ENCODE data around the gene RASL10A. TPM values are rescaled to one million over a fixed set of nuclear protein-coding genes. Genes with fewer than 3 reads are reported as not detected.

Gene RASL10A
- total RNA-seq, 2 experiments from 2014 or later = 2.7 to 23.7 TPM

- BruUV-seq (replicated peaks) = no TSS peak
- H3K9me3 ChIP-seq (ENCODE audit: low read length) = no peaks in the 10 kb centered on the region
- no peaks in the 10 kb centered on the region for H3K9me2 ChIP-seq (ENCODE audit: insufficient read depth, low read length)
- no peaks in the 10 kb centered on the region for H4K20me1 ChIP-seq (ENCODE audit: insufficient read depth, low read length)
- DNase-seq (ENCODE audit: low spot score) = no peak
- no peak overlapping the region for H2AFZ ChIP-seq (ENCODE audit: low read length)
- peaks cover 8% of the 10 kb centered on the region for H3K4me1 ChIP-seq (ENCODE audit: insufficient read depth, low read length, poor library complexity, severe bottlenecking)
- CTCF ChIA-PET (ENCODE audit: unreplicated experiment) = no interaction called here
- H3K4me3 ChIP-seq (ENCODE audit: low read depth, low read length, poor library complexity, severe bottlenecking) = no peak overlapping the region
- H3K27ac ChIP-seq (ENCODE audit: low read depth, low read length, poor library complexity, severe bottlenecking) = no peak overlapping the region
- POLR2A ChIA-PET = no interaction called here
- H3K79me2 ChIP-seq (ENCODE audit: insufficient read depth, low read depth, low read length) = no peaks in the 10 kb centered on the region
- no peak for TF ChIP-seq CTCF (conservative IDR thresholded peaks at IDR 0.05; ENCODE audit: low read length)
- no peak for TF ChIP-seq EZH2phosphoT487 (IDR thresholded peaks at IDR 0.05; ENCODE audit: borderline replicate concordance, low read depth, low read length)
- intact Hi-C loops (cut with micrococcal nuclease; ENCODE audit: unreplicated experiment) = loop anchor here (10.0 kb wide), 1 partner anchor 218 kb away; no protein-coding TSS in a partner anchor
- no peaks in the 10 kb centered on the region for H3K36me3 ChIP-seq (ENCODE audit: insufficient read depth, low read length)
- H3K4me2 ChIP-seq (ENCODE audit: low read length) = no peak overlapping the region
These were observed 8.5 kb downstream of the RASL10A start for GRCh38 chr22:29306835-29307595.

DNA sequence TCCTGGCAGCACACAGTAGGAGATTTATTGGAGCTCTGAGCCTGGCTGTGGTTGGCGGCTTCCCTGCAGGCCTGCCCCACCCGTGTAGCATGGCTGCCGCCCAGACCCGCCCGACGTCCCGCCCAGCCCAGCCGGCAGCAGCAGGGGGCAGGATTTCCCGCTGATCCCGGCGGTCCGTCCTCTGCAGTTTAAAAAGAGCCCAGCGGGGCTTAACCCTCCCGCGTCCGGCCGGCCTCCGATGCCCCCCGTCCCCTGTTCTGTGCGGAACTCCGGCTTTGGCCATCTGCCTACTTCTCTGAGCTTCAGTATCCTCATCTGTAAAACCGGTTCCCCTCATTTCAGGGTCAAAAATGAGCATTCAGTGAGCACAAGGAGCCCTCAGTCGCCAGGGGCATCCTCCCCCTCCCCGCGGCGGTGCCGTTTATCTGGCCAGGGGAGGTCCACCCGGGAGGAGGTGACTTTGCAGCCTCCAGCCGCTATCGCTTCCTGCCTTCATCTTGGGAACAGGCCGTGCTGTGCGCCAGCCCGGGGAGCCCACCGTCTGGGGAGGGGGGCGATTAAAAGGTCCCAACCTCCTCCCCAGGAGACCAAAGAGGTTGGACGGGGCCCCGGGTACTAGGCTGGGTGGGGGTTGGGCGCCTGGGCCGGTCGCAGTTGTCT is 9.2 kb downstream of the RASL10A start, which contains the start of gene GAS2L1:
Gene GAS2L1 (plus strand): TSS at position 476 of the 660 bp plus-strand sequence. CDS start 1,456 bp downstream, outside the sequence.
- intact Hi-C loops (cut with micrococcal nuclease; ENCODE audit: unreplicated experiment) = loop anchor here (10.0 kb wide), 1 partner anchor 218 kb away; no protein-coding TSS in a partner anchor
- H3K4me3 ChIP-seq (ENCODE audit: low read depth, low read length, poor library complexity, severe bottlenecking) = no peak within 1 kb of the TSS

More for the DNA sequence above, 9.2 kb downstream of the RASL10A start, which contains the start of gene GAS2L1:
- Histone ChIP-seq H3K79me2 (ENCODE audit: insufficient read depth, low read depth, low read length) (no peaks in the 10 kb centered on the region), H3K36me3 (ENCODE audit: insufficient read depth, low read length) (peaks cover 4% of the 10 kb centered on the region; the same call in 1 of the 2 replicates), H2AFZ (ENCODE audit: low read length) (no peak within 1 kb of the TSS), H3K4me2 (ENCODE audit: low read length) (no peak within 1 kb of the TSS), H3K9me2 (ENCODE audit: insufficient read depth, low read length) (no peaks in the 10 kb centered on the region), H3K9me3 (ENCODE audit: low read length) (no peaks in the 10 kb centered on the region), H4K20me1 (ENCODE audit: insufficient read depth, low read length) (no peaks in the 10 kb centered on the region), H3K27ac (ENCODE audit: low read depth, low read length, poor library complexity, severe bottlenecking) (no peak within 1 kb of the TSS), H3K4me1 (ENCODE audit: insufficient read depth, low read length, poor library complexity, severe bottlenecking) (peaks cover 8% of the 10 kb centered on the region)
- POLR2A ChIA-PET = no interaction called here
- CTCF ChIA-PET (ENCODE audit: unreplicated experiment) = no interaction called here
- TF ChIP-seq CTCF (conservative IDR thresholded peaks at IDR 0.05; ENCODE audit: low read length) (peak; percentile 69), EZH2phosphoT487 (IDR thresholded peaks at IDR 0.05; ENCODE audit: borderline replicate concordance, low read depth, low read length) (no peak)
- DNase-seq (ENCODE audit: low spot score) = peak; percentile 55
- BruUV-seq (replicated peaks) = no TSS peak
